Prostate gland (tissue), 2 donors: ENCODE results near the gene MORN1. TPM values are rescaled to one million over a fixed set of nuclear protein-coding genes. Genes with fewer than 3 reads are reported as not detected.

Experiments used
- DNase-seq: peaks from one replicate; pipeline ENCODE4 v3.0.0-alpha.2; 2019; ENCODE audit warnings: low spot score
- H3K27ac ChIP-seq, 2 donors: fragments of 200-600 bp; sonication (generic); 2 replicates each; pipeline ENCODE4 v1.5.1; 2017 to 2019
- H3K27me3 ChIP-seq: fragments of 200-600 bp; sonication (generic); replicated peaks from 2 replicates; pipeline ENCODE4 v1.5.1; 2019; ENCODE audit not compliant: insufficient read depth
- H3K36me3 ChIP-seq, 2 donors: fragments of 200-600 bp; sonication (generic); 1 replicate in 1 of 2; 2 replicates in 1 of 2; pipeline versions ENCODE4 v1.5.1 to v1.8.1; 2017 to 2019
- H3K4me1 ChIP-seq: fragments of 200-600 bp; sonication (generic); replicated peaks from 2 replicates; pipeline ENCODE4 v1.5.1; 2019
- H3K4me3 ChIP-seq, 2 donors: fragments of 200-600 bp; sonication (generic); 2 replicates each; pipeline ENCODE4 v1.5.1; 2017 to 2019
- H3K9me3 ChIP-seq: fragments of 200-600 bp; sonication (generic); 2 replicates; pipeline ENCODE4 v1.5.1; 2017
- CTCF ChIP-seq, 4 experiments: fragments of 200-600 bp in 2 of 4; fragments of 450-650 bp in 2 of 4; sonication (generic) in 2 of 4; IDR thresholded peaks; 1 replicate in 3 of 4; 2 replicates in 1 of 4; pipeline ENCODE4 v1.5.1; 2016 to 2019; ENCODE audit warnings: antibody characterized with exemption in 4 of 4, mild to moderate bottlenecking in 2 of 4, moderate library complexity in 2 of 4
- POLR2A ChIP-seq: fragments of 450-650 bp; IDR thresholded peaks from one replicate; pipeline ENCODE4 v1.6.1; 2016; ENCODE audit warnings: antibody characterized with exemption, mild to moderate bottlenecking
- POLR2AphosphoS5 ChIP-seq: sonication (generic); formaldehyde crosslinking; IDR thresholded peaks from one replicate; pipeline ENCODE4 v1.6.1; 2017; ENCODE audit warnings: antibody characterized with exemption
- WGBS: methylation state at CpG from one replicate; pipeline ENCODE4 v1.1.5; 2018; 5-methylcytosine and 5-hydroxymethylcytosine counted together
- intact Hi-C: fragments of 100-400 bp; cut with DNase I; formaldehyde crosslinking; loops from one replicate; pipeline ENCODE4 v1.14.2; 2022
- total RNA-seq, 2 donors: library from RNA; depleted of rRNA; stranded (reverse); fragments of >200 nt; gene quantifications; one replicate each; pipeline ENCODE4 v1.1.0, GENCODE V29; 2016

Gene MORN1
- total RNA-seq, 2 donors from 2014 or later = 18.6 to 21.0 TPM

- no peak for TF ChIP-seq POLR2A
- TF ChIP-seq CTCF (IDR thresholded peaks at IDR 0.05) = no peak
- TF ChIP-seq POLR2AphosphoS5 = no peak
- DNase-seq = no peak
- Histone ChIP-seq H3K4me3 (no peak overlapping the region), H3K9me3 (no peaks in the 10 kb centered on the region), H3K4me1 (peaks cover 19% of the 10 kb centered on the region), H3K27me3 (no peaks in the 10 kb centered on the region), H3K36me3 (no peaks in the 10 kb centered on the region), H3K27ac (peak overlapping the region in 1 of 2 donors; percentile 41)
- intact Hi-C loops = no loop called here
- WGBS = 59% methylated on average over 9 of the region's 9 CpGs
Measured at GRCh38 chr1:2279817-2280216, 111.5 kb downstream of the MORN1 start.

GRCh38 chr1:2279210-2279639 is 112.1 kb downstream of the MORN1 start:
- intact Hi-C loops = no loop called here
- Histone ChIP-seq H3K9me3 (no peaks in the 10 kb centered on the region), H3K36me3 (no peaks in the 10 kb centered on the region), H3K27ac (peak overlapping the region in 1 of 2 donors; percentile 41), H3K4me1 (peaks cover 23% of the 10 kb centered on the region), H3K27me3 (no peaks in the 10 kb centered on the region), H3K4me3 (no peak overlapping the region)
- WGBS = 3% methylated on average over 12 of the region's 13 CpGs
- no peak for TF ChIP-seq CTCF (IDR thresholded peaks at IDR 0.05)
- TF ChIP-seq POLR2AphosphoS5 = peak; percentile 29
- no peak for TF ChIP-seq POLR2A
- no peak for DNase-seq

- no peaks in the 10 kb centered on the region for H3K27me3 ChIP-seq
- no peak overlapping the region for H3K4me3 ChIP-seq
- intact Hi-C loops = no loop called here
- TF ChIP-seq CTCF (IDR thresholded peaks at IDR 0.05) (no peak), POLR2A (no peak), POLR2AphosphoS5 (no peak)
- WGBS = 56% methylated on average over 15 of the region's 16 CpGs
- peak overlapping the region in 1 of 2 donors; percentile 41 for H3K27ac ChIP-seq
- H3K36me3 ChIP-seq = no peaks in the 10 kb centered on the region
- H3K4me1 ChIP-seq = peaks cover 28% of the 10 kb centered on the region
- no peaks in the 10 kb centered on the region for H3K9me3 ChIP-seq
- no peak for DNase-seq
Measured at GRCh38 chr1:2278591-2279209, 112.7 kb downstream of the MORN1 start.

- peaks cover 34% of the 10 kb centered on the region for H3K4me1 ChIP-seq
- 87% methylated on average over 25 of the region's 25 CpGs for WGBS
- no peaks in the 10 kb centered on the region for H3K36me3 ChIP-seq
- DNase-seq = no peak
- no peaks in the 10 kb centered on the region for H3K27me3 ChIP-seq
- intact Hi-C loops = no loop called here
- no peak overlapping the region for H3K4me3 ChIP-seq
- H3K9me3 ChIP-seq = no peaks in the 10 kb centered on the region
- peak overlapping the region in 1 of 2 donors; percentile 41 for H3K27ac ChIP-seq
- no peak for TF ChIP-seq POLR2AphosphoS5
- no peak for TF ChIP-seq CTCF (IDR thresholded peaks at IDR 0.05)
- TF ChIP-seq POLR2A = no peak
Measured at GRCh38 chr1:2277741-2278488, 113.4 kb downstream of the MORN1 start.
